Measurements from ENCODE around the gene HDAC4. TPM values are rescaled to one million over a fixed set of nuclear protein-coding genes. Genes with fewer than 3 reads are reported as not detected.

The HDAC4 gene
- total RNA-seq, 1 experiment from 2014 or later = 47.6 TPM

DNA sequence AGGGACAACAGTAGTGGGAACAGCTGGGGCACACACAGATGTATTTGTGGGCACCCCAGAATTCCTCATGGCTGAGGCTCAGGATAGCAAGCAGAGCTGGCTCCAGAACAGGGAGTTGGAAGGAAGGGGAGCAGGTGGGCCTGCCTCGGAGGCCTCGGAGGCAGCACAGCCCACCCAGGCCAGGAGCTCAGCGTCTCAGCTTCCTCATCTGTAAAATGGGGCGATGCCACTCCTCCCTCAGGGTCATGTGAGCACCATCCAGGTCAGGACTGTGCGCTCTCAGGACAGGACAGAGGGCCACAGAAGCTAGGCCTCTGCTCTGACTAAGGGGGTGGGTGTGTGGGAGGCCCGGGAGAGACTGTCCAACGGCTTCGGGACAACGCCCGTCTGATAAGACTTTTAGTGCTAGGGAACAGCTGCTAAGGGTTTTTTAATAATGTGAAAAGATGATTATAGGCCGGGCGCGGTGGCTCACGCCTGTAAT lies 106.2 kb downstream of the HDAC4 start:
- Histone ChIP-seq H3K9me3 (ENCODE audit: control insufficient read depth in 1 of 2, insufficient read depth in 1 of 2, low read depth in 1 of 2, low read length in 2 of 2) (no peaks in the 10 kb centered on the region), H3K9me2 (ENCODE audit: insufficient read depth) (no peaks in the 10 kb centered on the region), H3K27me3 (ENCODE audit: insufficient read depth, low read length) (no peaks in the 10 kb centered on the region), H3K4me1 (ENCODE audit: control insufficient read depth in 1 of 2, insufficient read depth in 2 of 2, low read length in 2 of 2) (peaks cover 0 to 52% of the 10 kb centered on the region in 2 experiments; a peak in 3 of 4 replicates), H3K4me2 (ENCODE audit: low read length) (no peak overlapping the region), H4K20me1 (ENCODE audit: insufficient read depth) (no peaks in the 10 kb centered on the region), H2AFZ (ENCODE audit: low read depth, low read length, poor library complexity, severe bottlenecking) (no peak overlapping the region), H3K9ac (ENCODE audit: low read length) (no peak overlapping the region), H3K79me2 (ENCODE audit: insufficient read depth, low read length) (peaks cover 13% of the 10 kb centered on the region; the same call in 1 of the 2 replicates), H3K36me3 (ENCODE audit: control insufficient read depth in 1 of 2, insufficient read depth in 2 of 2, low read length in 2 of 2) (no peaks in the 10 kb centered on the region), H3K27ac (ENCODE audit: low read depth, low read length) (no peak overlapping the region), H3K4me3 (replicated peaks in 1 of 2; ENCODE audit: low read depth in 1 of 2, low read length in 2 of 2) (no peak overlapping the region)
- ChIA-PET POLR2A (no interaction called here), CTCF (no interaction called here), RAD21 (ENCODE audit: low non-redundant PET in 1 of 2, low total read pairs in 2 of 2, uncharacterized antibody in 2 of 2, unreplicated experiment in 2 of 2) (no interaction called here)
- DNase-seq (ENCODE audit: low read depth, low spot score) (no peak), ATAC-seq (no peak)
- TF ChIP-seq SP1 (IDR thresholded peaks at IDR 0.05; ENCODE audit: low read depth) = no peak
- intact Hi-C loops (cut with micrococcal nuclease) = no loop called here
- no TSS peak for BruUV-seq (replicated peaks)

DNA sequence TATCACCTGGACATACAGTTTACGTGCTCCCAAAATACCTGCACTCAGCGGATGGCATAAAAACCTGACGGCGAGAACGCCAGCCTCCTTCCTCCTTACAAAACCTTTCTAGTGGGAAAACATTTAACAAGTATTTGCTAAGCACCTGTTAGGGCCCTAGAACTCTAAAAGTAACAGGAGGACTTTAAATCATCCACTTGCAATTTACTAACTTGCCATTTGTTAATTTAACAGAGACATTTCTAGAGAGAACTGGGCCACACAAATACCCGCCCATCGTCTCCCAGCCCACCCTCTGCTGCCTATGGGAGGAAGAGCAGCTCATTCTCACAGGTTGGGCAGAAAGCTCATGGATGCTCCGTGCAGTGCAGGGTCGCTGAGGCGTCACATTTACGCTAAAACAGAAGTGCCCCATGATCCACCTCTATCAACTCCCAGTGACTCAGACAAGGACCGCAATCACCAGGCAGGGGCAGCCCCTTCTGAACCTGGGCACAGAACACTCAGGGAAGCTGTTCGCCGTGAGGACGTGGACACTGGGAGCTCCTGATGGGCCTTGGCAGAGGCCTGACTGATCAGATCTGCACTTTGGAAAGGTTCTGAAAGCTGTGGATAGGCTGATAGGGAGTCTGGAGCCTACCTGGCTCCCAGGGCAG lies 106.9 kb downstream of the HDAC4 start:
- ATAC-seq = 0 out of 2 replicates have a peak, but pooled peaks have one; percentile 25
- RAD21 ChIA-PET (ENCODE audit: low non-redundant PET in 1 of 2, low total read pairs in 2 of 2, uncharacterized antibody in 2 of 2, unreplicated experiment in 2 of 2) = no interaction called here
- H4K20me1 ChIP-seq (ENCODE audit: insufficient read depth) = no peaks in the 10 kb centered on the region
- no peak overlapping the region for H3K9ac ChIP-seq (ENCODE audit: low read length)
- peaks cover 16% of the 10 kb centered on the region; the same call in 1 of the 2 replicates for H3K79me2 ChIP-seq (ENCODE audit: insufficient read depth, low read length)
- no peak overlapping the region for H2AFZ ChIP-seq (ENCODE audit: low read depth, low read length, poor library complexity, severe bottlenecking)
- CTCF ChIA-PET = no interaction called here
- H3K4me2 ChIP-seq (ENCODE audit: low read length) = no peak overlapping the region
- BruUV-seq (replicated peaks) = no TSS peak
- peaks cover 0 to 54% of the 10 kb centered on the region in 2 experiments; a peak in 3 of 4 replicates for H3K4me1 ChIP-seq (ENCODE audit: control insufficient read depth in 1 of 2, insufficient read depth in 2 of 2, low read length in 2 of 2)
- intact Hi-C loops (cut with micrococcal nuclease) = no loop called here
- H3K9me3 ChIP-seq (ENCODE audit: control insufficient read depth in 1 of 2, insufficient read depth in 1 of 2, low read depth in 1 of 2, low read length in 2 of 2) = no peaks in the 10 kb centered on the region
- no peak overlapping the region for H3K27ac ChIP-seq (ENCODE audit: low read depth, low read length)
- POLR2A ChIA-PET = no interaction called here
- H3K27me3 ChIP-seq (ENCODE audit: insufficient read depth, low read length) = no peaks in the 10 kb centered on the region
- H3K4me3 ChIP-seq (replicated peaks in 1 of 2; ENCODE audit: low read depth in 1 of 2, low read length in 2 of 2) = no peak overlapping the region
- H3K36me3 ChIP-seq (ENCODE audit: control insufficient read depth in 1 of 2, insufficient read depth in 2 of 2, low read length in 2 of 2) = no peaks in the 10 kb centered on the region
- no peak for DNase-seq (ENCODE audit: low read depth, low spot score)
- H3K9me2 ChIP-seq (ENCODE audit: insufficient read depth) = no peaks in the 10 kb centered on the region
- TF ChIP-seq, protein P1, sequence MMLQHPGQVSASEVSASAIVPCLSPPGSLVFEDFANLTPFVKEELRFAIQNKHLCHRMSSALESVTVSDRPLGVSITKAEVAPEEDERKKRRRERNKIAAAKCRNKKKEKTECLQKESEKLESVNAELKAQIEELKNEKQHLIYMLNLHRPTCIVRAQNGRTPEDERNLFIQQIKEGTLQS (IDR thresholded peaks at IDR 0.05) = no peak
- TF ChIP-seq SRF (IDR thresholded peaks at IDR 0.05; ENCODE audit: low read depth) = no peak
- TF ChIP-seq TCF7L2 (IDR thresholded peaks at IDR 0.05; ENCODE audit: borderline replicate concordance, extremely low read depth, insufficient read depth, insufficient read length) = no peak
- TF ChIP-seq YY1 (IDR thresholded peaks at IDR 0.05; ENCODE audit: extremely low read depth, insufficient replicate concordance, low read depth, low read length) = no peak
- TF ChIP-seq FOSL1 (IDR thresholded peaks at IDR 0.05; ENCODE audit: low read depth) = no peak
- TF ChIP-seq, protein P2, sequence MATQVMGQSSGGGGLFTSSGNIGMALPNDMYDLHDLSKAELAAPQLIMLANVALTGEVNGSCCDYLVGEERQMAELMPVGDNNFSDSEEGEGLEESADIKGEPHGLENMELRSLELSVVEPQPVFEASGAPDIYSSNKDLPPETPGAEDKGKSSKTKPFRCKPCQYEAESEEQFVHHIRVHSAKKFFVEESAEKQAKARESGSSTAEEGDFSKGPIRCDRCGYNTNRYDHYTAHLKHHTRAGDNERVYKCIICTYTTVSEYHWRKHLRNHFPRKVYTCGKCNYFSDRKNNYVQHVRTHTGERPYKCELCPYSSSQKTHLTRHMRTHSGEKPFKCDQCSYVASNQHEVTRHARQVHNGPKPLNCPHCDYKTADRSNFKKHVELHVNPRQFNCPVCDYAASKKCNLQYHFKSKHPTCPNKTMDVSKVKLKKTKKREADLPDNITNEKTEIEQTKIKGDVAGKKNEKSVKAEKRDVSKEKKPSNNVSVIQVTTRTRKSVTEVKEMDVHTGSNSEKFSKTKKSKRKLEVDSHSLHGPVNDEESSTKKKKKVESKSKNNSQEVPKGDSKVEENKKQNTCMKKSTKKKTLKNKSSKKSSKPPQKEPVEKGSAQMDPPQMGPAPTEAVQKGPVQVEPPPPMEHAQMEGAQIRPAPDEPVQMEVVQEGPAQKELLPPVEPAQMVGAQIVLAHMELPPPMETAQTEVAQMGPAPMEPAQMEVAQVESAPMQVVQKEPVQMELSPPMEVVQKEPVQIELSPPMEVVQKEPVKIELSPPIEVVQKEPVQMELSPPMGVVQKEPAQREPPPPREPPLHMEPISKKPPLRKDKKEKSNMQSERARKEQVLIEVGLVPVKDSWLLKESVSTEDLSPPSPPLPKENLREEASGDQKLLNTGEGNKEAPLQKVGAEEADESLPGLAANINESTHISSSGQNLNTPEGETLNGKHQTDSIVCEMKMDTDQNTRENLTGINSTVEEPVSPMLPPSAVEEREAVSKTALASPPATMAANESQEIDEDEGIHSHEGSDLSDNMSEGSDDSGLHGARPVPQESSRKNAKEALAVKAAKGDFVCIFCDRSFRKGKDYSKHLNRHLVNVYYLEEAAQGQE (IDR thresholded peaks at IDR 0.05; ENCODE audit: low read depth) = no peak
- TF ChIP-seq, protein P3, sequence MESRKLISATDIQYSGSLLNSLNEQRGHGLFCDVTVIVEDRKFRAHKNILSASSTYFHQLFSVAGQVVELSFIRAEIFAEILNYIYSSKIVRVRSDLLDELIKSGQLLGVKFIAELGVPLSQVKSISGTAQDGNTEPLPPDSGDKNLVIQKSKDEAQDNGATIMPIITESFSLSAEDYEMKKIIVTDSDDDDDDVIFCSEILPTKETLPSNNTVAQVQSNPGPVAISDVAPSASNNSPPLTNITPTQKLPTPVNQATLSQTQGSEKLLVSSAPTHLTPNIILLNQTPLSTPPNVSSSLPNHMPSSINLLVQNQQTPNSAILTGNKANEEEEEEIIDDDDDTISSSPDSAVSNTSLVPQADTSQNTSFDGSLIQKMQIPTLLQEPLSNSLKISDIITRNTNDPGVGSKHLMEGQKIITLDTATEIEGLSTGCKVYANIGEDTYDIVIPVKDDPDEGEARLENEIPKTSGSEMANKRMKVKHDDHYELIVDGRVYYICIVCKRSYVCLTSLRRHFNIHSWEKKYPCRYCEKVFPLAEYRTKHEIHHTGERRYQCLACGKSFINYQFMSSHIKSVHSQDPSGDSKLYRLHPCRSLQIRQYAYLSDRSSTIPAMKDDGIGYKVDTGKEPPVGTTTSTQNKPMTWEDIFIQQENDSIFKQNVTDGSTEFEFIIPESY (IDR thresholded peaks at IDR 0.05; ENCODE audit: extremely low read depth, insufficient replicate concordance, low read length) = no peak
- TF ChIP-seq POLR2AphosphoS5 (IDR thresholded peaks at IDR 0.05; ENCODE audit: low read depth, low read length) = no peak
- TF ChIP-seq CBX3 (IDR thresholded peaks at IDR 0.05; ENCODE audit: low read depth) = no peak
- TF ChIP-seq, protein P4, sequence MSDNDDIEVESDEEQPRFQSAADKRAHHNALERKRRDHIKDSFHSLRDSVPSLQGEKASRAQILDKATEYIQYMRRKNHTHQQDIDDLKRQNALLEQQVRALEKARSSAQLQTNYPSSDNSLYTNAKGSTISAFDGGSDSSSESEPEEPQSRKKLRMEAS (IDR thresholded peaks at IDR 0.05) = no peak
- no peak for TF ChIP-seq ZNF274 (IDR thresholded peaks at IDR 0.05; ENCODE audit: low read depth, low read length)
- TF ChIP-seq RAD21 (IDR thresholded peaks at IDR 0.05; ENCODE audit: low read depth) = no peak
- TF ChIP-seq CEBPB (IDR thresholded peaks at IDR 0.05; ENCODE audit: low read depth) = no peak
